GM21360 (cell line): ENCODE measurements around the gene SPATA24.
"Not testable (repeated sequence)": the region's sequence is repeated elsewhere in the genome, so short reads cannot be mapped to it uniquely, and the experiment has no call there.

Experiments
- ATAC-seq: cut with Tn5 transposase; IDR thresholded peaks from one replicate; pipeline ENCODE4 v1.9.1; 2021; ENCODE audit warnings: mild to moderate bottlenecking, moderate library complexity; ENCODE audit not compliant: unreplicated experiment

The SPATA24 gene

GRCh38 chr5:139417214-139417613 is 13.3 kb upstream of the SPATA24 start:
- ATAC-seq = no peak

GRCh38 chr5:139416651-139417050 is 12.8 kb upstream of the SPATA24 start:
- ATAC-seq = no peak

- ATAC-seq = no peak
Measured at GRCh38 chr5:139415869-139416268, 12.0 kb upstream of the SPATA24 start.

- ATAC-seq = no peak
Measured at GRCh38 chr5:139415221-139415861, 11.5 kb upstream of the SPATA24 start.

GRCh38 chr5:139414581-139415130 is 10.8 kb upstream of the SPATA24 start:
- no peak for ATAC-seq

GRCh38 chr5:139413963-139414362 is 10.1 kb upstream of the SPATA24 start:
- ATAC-seq = no peak

GRCh38 chr5:139413153-139413552 is 9.3 kb upstream of the SPATA24 start:
- no peak for ATAC-seq

DNA sequence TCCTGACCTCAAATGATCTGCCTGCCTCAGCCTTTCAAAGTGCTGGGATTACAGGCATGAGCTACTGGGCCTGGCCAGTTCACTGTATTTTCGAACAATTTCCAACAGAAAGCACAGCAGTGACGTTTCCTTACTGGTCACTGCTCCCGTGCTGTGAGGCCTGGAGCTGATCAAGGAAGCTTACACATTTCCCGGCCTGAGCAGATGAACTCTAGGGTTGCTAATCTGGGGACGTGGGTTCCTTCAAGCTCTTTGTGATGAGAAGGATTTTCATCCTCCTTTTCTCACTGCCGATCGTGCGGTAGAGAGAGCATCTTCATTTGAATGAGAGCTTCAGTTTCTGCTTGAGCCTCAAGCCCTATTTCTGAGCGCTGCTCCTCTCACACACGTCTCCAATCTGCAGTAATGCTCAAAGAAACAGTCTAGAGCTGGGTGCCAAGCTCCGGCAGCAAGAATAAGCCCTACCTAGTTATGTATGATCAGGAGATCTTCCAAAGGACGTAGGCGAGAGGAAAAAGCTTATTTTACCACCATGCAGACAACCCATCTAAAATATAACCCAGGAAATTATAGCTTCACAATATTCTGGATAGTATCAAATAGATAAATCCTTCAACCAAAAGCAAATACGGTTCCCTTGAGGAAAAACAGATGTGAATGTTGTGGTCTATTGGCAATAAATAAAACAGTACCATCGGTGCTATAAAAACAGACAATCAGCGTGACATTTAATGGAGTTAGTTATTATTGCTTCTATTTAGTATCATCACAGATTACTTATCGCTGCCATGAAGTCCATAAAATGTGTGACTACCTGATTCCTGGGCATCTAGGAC is 7.3 kb upstream of the SPATA24 start:
- no peak for ATAC-seq

DNA sequence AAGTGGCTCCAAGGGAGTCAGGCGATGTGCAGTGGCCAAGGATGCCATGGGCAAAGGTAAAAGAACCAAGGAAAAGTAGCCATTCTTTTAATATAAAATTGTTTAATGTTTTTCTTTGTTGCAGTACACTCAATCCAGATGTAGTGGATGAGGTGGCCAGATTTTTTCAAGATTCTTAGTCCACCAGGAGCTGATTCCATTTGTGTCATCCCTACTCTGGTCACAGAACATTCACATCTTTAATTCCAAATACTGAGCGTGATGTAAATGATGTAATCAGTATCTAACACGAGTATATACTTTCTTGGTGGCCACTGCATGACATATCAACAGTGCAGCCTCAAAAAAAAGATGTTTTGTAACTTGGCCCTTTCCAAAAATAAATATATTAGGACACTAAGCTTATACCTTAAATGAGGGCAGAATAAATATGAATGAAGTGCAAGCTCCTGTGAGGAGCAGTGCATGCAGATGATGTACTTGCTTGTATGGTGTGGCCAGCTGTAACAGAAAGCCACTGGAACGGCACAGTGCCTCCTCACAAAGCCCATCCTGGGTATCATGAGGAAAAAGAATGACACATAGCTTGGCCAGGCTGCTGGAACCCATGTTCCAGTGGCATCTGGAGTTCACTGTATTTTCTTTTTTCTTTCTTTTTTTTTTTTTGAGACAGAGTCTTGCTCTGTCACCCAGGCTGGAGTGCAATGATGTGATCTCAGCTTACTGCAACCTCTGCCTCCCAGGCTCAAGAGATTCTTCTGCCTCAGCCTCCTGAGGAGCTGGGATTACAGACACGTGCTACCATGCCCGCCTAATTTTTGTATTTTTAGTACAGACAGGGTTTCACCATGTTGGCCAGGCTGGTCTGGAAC is 6.5 kb upstream of the SPATA24 start:
- ATAC-seq = no peak

DNA sequence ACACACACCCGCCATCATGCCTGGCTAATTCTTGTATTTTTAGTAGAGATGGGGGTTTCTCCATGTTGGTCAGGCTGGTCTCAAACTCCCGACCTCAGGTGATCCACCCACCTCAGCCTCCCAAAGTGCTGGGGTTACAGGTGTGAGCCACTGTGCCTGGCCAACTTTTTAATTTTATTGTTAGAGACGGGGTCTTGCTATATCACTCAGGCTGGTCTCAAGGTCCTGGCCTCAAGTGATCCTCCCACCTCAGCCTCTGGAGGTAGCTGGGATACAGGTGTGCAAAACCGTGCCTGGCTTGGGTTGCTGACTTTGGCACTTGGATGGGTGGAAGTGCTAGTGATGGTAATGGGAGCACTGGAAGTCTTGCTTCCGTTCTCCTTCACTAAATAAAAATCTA is 5.2 kb upstream of the SPATA24 start:
- not testable (repeated sequence) for ATAC-seq

DNA sequence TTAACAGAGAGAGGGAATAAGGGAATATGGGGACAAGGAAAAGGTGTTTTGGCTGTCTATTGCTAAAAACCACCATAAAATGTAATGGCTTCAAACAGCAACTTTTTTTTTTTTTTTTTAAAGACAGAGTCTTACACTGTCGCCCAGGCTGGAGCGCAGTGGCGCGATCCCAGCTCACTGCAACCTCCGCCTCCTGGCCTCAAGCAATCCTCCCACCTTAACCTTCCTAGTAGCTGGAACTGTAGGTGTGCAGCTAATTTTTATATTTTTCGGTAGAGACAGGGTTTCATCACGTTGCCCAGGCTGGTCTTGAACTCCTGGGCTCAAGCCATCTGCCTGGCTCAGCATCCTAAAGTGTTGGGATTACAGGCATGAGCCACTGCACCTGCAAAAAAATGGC is 4.3 kb upstream of the SPATA24 start:
- ATAC-seq = no peak

DNA sequence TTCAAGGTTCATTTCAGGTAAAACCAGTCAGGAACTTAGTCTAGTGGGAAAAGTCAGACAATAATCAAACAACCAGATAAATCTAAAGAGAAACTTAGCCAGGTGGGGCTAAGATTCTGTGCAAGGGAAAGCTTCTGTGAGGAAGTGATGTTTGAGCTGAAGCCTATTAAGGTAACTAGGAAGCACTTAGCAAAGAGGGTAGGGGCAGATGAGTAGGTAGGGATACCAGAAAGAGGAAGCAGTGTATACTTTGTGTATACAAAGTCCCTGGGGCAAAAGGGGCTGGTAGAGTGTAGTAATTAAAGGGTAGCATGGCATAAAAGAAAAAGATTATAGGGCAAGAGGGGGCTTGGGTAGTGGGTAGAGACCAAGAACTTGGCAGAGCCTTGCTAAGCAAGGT is 3.6 kb upstream of the SPATA24 start:
- ATAC-seq = no peak

- ATAC-seq = no peak
Measured at GRCh38 chr5:139406963-139407362, 3.1 kb upstream of the SPATA24 start.

GRCh38 chr5:139404484-139404840 is 573 bp upstream of the SPATA24 start:
- ATAC-seq = no peak

DNA sequence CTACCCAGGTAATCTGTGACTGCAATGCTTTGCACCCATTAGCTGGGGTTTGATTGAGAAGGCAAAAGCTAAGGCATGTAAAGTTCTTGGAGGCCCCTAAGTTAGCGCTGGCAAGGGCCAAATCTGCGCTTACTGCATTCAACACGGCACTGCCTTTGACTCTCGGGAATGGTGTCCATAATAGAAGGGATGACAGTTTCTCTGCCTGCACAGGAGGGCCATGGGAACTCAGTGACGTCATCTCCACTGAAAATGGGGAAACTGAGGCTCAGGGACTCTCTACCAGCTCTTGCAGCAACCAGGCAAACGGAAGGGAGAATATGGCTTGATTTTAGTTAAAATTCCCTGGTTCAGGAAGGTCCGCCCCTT is 487 bp downstream of the SPATA24 start:
- ATAC-seq = no peak

DNA sequence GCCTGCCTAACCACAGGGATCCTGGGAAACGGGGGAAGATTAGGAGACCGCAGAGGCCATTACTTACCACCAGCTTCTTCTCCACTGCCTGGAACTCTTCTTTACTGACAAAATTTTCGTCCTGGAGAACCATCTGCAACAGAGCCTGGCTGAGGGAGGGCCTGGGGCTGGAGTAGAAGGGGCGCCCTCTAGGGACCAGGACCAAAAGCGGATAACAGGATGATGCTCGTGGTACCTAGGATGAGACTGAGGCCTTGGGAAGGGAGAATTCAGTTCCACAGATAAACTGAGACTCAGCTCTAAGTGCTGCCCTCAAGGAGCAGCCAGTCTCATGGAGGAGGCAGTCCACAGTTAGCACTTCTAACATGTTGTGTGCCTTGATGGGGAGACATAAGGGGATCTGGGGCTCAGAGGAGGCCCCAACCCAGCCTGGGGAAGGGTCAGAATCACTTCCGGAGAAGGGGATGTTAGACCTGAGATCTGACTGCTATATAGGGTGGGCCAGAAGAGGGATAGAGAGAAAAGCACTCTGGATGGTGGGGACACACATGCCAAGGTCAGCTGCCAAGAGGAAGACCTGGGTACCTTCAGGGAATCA is 1.2 kb downstream of the SPATA24 start:
- ATAC-seq = no peak

- no peak for ATAC-seq
Measured at GRCh38 chr5:139401546-139401945, 2.3 kb downstream of the SPATA24 start.

- no peak for ATAC-seq
Measured at GRCh38 chr5:139399501-139400121, 4.3 kb downstream of the SPATA24 start.

DNA sequence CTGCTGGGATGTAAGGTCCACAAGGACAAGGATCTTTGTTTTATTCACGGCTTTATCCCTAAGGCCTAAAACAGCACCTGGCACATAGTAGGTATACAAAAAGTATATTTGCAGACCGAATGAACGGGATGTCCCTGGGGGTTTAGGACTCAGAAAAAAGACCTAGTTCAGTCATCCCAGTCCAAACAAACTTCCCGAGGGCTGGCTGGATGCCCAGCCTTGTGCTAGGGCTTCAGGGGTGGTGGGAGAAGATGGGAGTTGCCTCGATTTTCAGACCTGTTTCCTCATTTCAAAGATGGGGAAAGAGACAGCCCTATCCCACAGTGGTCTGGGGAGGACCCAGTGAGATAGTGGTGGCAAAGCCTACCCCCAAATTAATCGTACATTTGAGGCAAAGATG is 6.0 kb downstream of the SPATA24 start:
- no peak for ATAC-seq

- no peak for ATAC-seq
Measured at GRCh38 chr5:139396691-139397090, 7.2 kb downstream of the SPATA24 start.
